HG03135 (cell line): Measurements from ENCODE around the gene RNF217.

Experiments
- ATAC-seq: cut with Tn5 transposase; IDR thresholded peaks from one replicate; pipeline ENCODE4 v1.9.1; 2021; ENCODE audit warnings: mild to moderate bottlenecking, moderate library complexity; ENCODE audit not compliant: unreplicated experiment

Gene RNF217

GRCh38 chr6:124987999-124988591, 25.9 kb downstream of the RNF217 start:
- no peak for ATAC-seq

GRCh38 chr6:124989136-124989983, 27.1 kb downstream of the RNF217 start:
- ATAC-seq, result no peak

GRCh38 chr6:124990988-124991387, 28.8 kb downstream of the RNF217 start:
- no peak for ATAC-seq

- ATAC-seq, result no peak
These were observed 29.6 kb downstream of the RNF217 start for GRCh38 chr6:124991764-124992295.

- no peak for ATAC-seq
These were observed 31.1 kb downstream of the RNF217 start for GRCh38 chr6:124993327-124993726.

GRCh38 chr6:124994648-124995047, 32.4 kb downstream of the RNF217 start:
- ATAC-seq, result no peak

- ATAC-seq, result no peak
These were observed 32.9 kb downstream of the RNF217 start for GRCh38 chr6:124995131-124995530.

DNA sequence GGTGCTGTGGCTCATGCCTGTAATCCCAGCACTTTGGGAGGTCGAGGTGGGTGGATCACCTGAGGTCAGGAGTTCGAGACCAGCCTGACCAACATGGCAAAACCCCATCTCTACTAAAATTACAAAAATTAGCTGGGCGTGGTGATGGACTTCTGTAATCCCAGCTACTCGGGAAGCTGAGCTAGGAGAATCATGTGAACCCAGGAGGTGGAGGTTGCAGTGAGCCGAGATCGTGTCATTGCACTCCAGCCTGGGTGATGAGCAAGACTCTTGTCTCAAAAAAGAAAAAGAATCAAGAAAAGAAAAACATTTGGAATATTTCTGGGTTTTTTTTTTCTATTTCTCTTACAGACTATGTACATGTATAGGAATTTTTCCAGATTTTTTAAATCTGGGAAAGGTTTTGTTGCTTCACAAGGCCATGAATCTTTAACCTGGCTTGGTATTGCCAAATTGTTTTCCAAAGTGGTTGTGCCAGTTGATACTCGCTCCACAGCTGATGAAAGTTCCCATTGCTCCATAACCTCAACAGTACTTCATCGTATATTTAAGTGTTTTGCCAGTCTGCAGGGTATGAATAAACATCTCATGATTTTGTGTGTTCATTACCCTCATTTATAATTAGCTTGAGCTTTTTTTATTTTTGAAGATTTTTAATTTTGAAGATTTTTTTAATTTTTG, 33.5 kb downstream of the RNF217 start:
- ATAC-seq, result no peak

DNA sequence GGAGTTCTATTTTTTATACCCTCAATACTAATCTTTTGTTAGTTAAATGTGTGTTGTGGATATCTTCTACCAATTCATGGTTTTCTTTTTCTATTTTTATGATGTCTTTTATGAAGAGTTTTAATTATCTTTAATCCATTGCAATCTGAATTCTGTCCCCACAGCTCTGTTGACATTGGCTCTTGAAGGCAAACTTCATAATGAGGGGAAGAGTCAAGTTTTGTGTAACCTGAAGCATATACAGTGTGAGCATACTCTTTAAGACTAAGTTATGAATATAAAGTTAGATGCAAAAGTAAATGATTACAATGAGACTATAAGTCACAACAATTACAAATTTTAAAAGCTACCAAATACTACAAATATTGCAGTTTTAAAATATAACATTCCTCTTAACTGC, 34.2 kb downstream of the RNF217 start:
- no peak for ATAC-seq

DNA sequence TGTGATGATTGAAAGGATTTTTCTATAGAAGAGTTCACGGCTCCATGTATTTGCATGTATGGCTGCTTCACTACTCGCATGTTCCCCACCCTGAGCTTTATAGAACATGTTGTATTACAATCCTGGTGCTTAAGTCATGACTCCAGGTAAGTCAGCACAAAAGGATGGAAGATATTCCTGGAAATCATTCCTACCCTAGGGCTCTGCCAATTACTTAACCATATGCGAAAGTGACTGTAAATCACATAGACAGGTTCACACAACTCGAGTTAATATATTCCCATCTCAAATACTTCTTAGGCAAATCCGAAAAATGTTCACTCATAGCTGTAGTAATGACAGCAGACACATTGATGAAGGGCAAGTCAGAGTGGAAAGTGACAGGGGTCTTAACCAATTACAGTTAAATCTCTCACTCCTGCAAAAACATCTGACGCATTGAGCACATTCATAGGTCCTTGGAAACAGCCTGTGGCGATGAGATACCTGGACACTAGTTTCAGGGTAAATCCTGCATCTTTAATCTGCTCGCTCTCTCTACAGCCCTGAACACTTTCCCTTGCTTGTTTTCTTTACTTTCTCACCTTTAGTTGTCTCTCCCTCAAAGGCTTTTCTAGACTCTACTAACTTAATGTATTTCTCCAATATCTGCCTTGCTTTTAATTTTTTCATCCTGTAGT, 35.1 kb downstream of the RNF217 start:
- ATAC-seq, result no peak

DNA sequence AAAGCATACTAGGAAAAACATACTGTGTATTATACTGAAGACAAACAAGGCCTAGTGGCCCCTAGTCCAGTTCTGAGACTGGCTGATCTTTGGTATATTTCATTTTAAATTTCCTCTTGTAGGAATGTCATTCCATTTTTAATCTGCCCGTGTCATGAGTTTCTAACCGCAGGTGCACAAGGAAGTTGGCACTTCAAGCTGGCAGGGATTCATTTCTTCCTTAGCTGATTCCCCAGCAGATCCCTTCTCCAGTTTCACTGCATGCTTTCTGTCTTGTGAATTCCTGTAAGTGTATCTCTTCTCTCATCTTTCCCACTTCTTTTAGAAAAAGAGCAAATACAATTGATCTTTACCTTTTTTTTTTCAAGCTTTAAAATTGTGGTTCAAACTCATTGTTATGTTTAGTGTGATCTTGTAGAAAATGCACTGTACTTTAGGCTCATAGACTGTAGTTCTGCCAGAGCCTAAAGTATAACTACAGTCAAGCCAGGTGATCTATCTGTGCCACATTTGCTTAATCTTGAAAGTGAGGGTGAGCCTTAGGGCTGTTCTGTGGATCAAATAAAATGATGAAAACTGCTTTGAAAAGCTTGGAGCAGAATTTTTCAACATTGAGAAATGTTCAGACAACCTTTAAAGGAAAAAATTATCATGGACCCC, 37.0 kb downstream of the RNF217 start:
- ATAC-seq, result no peak

DNA sequence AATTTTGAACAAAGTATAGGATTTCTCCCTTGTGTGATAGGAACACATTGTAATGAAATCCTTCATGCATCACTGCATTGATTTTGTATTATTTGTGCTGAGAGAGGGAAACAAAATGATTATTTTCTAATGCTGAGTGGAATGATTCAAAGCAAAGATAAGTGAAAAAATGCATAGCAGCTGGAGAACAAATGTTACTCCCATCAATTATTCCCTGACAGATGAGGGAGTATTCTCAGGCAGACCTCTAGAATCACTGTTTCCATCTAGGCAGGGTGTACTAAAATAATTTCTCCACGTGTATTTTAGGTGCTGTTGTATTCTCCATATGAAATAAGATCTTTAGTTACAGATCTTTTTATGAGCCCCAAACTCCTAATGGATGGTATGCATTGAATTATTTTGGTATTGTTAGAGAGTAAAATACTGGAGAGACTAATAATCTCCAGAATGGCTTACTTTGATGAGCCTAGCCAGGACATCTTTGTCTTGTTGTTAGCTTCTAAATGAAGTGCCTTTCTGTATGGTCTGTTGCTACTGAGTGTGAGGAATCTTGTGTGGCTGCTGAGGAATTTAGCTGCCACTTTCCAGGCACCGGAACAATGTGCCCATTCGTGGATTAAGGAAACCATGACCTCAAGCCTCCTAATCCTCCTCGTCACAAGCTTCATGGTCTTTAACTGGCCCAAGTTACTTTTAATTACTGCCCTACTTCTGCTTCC, 39.6 kb downstream of the RNF217 start:
- ATAC-seq, result no peak

DNA sequence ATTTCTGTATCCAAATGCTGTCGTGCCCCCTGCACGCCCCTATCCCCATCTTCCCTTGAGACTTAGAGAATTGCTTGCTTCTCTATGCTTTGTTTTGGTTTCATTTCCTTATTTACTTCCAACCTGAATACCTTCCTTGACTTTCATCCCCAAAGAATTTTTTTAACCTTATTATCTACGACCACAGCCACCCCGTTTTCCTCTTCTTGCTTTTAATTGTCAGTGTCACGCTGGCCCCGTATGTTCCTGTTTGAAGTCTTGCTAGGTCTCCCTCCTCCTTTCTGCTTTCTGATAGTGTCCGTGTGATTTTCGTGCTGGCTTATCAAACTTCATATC, 40.1 kb downstream of the RNF217 start:
- no peak for ATAC-seq

DNA sequence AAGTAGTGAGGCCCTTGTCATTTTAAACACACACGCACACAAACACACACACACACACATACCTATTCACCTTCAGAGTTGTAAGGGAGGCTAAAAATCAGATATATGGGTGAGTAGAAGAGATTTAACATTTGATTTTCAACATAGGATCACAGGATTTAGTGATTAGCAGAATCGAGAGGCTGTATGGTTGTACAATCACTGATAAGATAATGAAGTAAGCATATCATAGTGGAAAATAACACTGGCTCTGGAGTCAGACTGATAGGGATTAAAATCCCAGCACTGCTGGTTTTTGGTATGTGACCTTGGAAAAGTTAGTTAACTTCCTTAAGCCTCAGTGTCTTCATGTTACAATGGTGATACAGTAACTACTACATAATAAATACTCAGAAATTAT, 40.8 kb downstream of the RNF217 start:
- ATAC-seq, result no peak

- no peak for ATAC-seq
These were observed 42.0 kb downstream of the RNF217 start for GRCh38 chr6:125004198-125004597.

DNA sequence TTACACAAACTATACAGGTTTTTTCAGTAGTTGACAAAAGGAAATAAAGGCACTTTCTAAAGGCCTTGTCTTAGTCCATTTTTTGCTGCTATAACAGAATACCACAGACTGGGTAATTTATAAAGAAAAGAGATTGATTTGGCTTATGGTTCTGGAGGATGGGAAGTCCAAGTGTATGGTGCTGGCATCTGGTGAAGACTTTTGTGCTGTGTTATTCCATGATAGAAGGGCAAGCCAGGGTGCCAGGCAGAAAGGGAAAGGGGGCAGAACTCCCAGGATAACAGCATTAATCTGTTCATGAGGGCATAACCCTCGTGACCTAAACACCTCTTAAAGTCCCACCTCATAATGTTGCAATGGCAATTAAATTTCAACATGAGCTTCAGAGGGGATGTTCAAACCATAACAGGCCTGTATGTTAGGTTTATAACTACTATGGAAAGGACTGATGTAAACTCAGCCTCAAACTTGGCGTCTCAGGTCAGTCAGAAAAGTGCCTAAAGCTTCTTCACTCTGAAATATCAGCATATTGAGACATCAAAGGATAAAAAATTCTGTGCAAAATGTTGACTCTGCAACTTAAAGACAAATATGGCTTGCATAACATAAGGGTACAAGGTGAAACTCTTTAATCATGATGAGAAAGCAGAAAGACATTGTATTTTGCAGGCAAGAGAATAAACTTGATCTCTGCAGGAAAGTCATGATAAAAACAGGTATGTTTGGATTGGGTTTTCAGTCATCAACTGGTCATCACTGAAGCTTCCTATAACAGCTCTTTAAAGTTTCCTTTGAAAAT, 42.8 kb downstream of the RNF217 start:
- ATAC-seq, result no peak

DNA sequence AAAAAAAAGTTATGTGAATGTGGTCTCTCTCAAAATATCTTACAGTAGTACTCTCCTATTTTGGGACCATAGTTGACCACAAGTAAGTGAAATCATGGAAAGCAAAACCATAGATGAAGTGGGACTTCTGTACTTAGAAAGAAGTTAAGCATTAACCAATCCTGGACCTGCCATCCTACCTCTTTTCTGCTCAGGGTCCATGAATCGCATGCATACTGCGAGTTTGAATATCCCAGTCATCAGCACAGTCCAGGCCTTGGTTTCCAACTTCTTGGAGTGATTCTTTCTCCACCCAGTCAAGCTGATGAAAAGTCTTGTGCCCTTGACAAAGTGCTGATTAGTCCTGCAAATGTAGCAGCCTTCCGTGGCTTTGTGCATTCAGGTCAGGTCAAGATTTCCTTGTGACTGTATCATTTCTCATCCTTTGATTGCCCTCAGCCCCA, 46.0 kb downstream of the RNF217 start:
- ATAC-seq, result no peak

DNA sequence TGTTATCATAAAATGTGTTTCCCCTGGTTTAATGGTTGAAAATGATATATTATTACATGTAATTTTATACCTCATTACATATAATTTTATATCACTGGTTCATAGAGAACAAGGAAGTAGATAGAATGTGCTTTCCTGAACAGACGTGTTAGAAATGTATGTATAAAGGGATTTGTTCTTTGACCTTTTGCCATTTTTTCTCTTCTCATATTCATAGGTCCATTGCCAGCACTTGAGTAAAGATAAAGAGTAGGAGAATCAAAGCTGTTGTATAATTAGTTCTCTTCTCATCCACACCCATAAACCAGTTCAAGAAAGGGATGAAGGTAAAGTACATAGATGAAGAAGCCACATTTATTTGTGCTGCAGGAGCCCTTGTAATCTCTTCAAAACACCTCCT, 46.7 kb downstream of the RNF217 start:
- ATAC-seq, result no peak

DNA sequence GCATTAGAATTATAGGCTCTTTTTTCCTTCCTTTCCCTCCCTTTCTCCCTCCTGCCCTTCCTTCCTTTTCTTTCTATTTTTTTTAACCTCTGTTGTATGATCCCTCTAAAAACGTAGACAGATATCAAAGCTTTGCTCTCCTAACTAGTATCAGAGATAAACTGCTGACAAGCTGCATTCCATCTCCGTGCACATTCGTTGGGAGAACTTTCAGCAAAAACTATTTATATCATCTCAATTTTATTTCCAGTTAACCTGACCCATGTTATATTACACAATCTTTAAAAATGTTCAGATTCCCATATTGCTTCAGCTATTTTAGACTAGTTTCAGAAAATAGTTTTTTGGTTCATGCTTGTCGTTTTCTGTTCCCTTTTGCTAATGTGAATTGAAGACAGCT, 47.3 kb downstream of the RNF217 start:
- no peak for ATAC-seq
